Activated CD4-positive, alpha-beta T cell treated with anti-CD3 and anti-CD28 coated beads for 36 hours (primary cell): Measurements from ENCODE around the gene MRPL23. TPM values are rescaled to one million over a fixed set of nuclear protein-coding genes. Genes with fewer than 3 reads are reported as not detected.

Source experiments
- ATAC-seq: fragments of 200-7000 bp; cut with Tn5 transposase; one replicate; pipeline ENCODE4 v1.10.0; 2021; ENCODE audit warnings: mild to moderate bottlenecking, moderate library complexity
- CTCF ChIA-PET: fragments of 350-600 bp; sonication (Branson Sonifier 250); formaldehyde crosslinking; loops from one replicate; lab custom pipeline; 2021; ENCODE audit warnings: antibody characterized with exemption; lab: Charles Lee
- POLR2A ChIA-PET: fragments of 350-600 bp; sonication (Branson Sonifier 250); formaldehyde crosslinking; loops from one replicate; lab custom pipeline; 2021; ENCODE audit warnings: antibody characterized with exemption, inconsistent platforms; lab: Charles Lee
- DNase-seq: peaks from one replicate; pipeline ENCODE4 v3.0.0-alpha.2; 2020
- H3K27ac Mint-ChIP-seq: one replicate; pipeline ENCODE4 v1.8.0; 2021; ENCODE audit warnings: mixed read lengths
- H3K27me3 Mint-ChIP-seq: one replicate; pipeline ENCODE4 v1.8.0; 2021; ENCODE audit warnings: mixed read lengths
- H3K36me3 Mint-ChIP-seq: one replicate; pipeline ENCODE4 v1.8.0; 2021; ENCODE audit warnings: low read depth, mixed read lengths
- H3K4me1 Mint-ChIP-seq: one replicate; pipeline ENCODE4 v1.8.0; 2021; ENCODE audit warnings: mixed read lengths
- H3K4me3 Mint-ChIP-seq: one replicate; pipeline ENCODE4 v1.8.0; 2021; ENCODE audit warnings: mild to moderate bottlenecking, moderate library complexity, mixed read lengths
- H3K9me3 Mint-ChIP-seq: one replicate; pipeline ENCODE4 v1.8.0; 2021; ENCODE audit warnings: low read depth, mixed read lengths
- intact Hi-C, 2 experiments: fragments of 100-400 bp; cut with DNase I in 1 of 2; cut with micrococcal nuclease in 1 of 2; formaldehyde crosslinking; loops; one replicate each; pipeline versions ENCODE4 v1.14.2 to v1.15.1; 2022 to 2024; cut with DNase I, micrococcal nuclease
- total RNA-seq, 2 experiments: library from RNA; stranded (reverse); gene quantifications; one replicate each; pipeline ENCODE4 v1.2.3, GENCODE V29; 2021

The MRPL23 gene
- total RNA-seq, 2 experiments from 2014 or later = 106 to 137 TPM

DNA sequence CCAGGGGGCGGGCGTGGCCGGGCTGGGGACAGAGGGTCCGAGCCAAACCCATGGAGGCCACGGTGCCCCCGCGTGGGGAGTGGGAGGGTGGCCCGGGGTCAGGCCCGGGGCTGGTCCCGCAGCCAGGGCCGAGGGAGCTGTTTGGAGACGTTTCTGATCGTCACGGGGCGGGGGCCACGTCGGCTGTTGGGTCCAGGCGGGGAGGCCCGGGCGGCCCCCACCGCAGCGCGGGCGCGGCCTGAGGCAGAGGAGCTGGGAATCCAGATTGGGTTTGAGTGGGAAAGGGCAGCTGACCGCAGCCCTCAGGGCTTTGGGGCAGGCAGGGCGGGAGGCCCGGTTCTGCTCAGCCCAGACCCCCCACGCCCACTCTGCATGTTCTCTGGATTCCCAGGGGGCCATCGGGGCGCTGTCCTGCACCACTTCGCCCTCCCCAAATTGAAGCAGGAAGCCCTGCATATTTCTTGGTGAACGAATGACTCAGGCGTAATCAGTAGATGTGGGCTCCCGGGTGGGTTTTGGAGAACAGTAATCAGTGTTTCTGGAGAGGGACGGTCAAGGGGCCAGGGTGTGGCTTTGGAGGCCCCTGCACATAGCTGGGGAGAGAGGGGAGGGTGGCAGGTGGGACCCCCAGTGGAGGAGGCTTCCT is 583 bp downstream of the MRPL23 start:
- Mint-ChIP-seq H3K27me3 (no peaks in the 10 kb centered on the region), H3K4me1 (no peaks in the 10 kb centered on the region), H3K9me3 (no peaks in the 10 kb centered on the region), H3K27ac (no peak overlapping the region), H3K4me3 (no peak overlapping the region), H3K36me3 (no peaks in the 10 kb centered on the region)
- intact Hi-C loops = no loop called here
- ChIA-PET POLR2A (no interaction called here), CTCF (interaction anchor here (0.8 to 5.1 kb wide), 6 partner anchors 65 to 295 kb away, joined by 3 to 24 read pairs (median 5); no protein-coding TSS in a partner anchor)
- DNase-seq (no peak), ATAC-seq (peak; percentile 34)

DNA sequence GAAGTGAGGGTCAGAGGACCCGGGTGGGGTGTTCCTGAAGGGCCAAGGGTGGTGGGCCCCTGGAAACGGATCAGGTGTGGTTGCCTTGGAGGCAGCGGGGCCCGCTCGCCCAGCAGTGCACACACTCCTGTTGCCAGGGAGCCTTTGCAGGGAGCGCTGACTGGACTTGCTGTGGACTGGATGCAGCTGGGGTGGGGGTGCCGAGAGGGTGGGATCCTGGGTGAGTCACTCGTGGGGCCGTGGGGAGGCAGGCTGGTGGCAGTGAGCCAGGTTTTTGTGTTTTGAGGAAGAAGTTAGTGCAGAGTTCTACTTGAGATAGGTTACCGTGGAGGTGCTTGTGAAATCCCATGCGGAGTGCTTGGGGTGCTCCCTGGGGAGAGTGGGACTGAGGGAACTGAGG is 1.3 kb downstream of the MRPL23 start:
- Mint-ChIP-seq H3K27ac (no peak overlapping the region), H3K4me1 (no peaks in the 10 kb centered on the region), H3K36me3 (no peaks in the 10 kb centered on the region), H3K9me3 (no peaks in the 10 kb centered on the region), H3K4me3 (no peak overlapping the region), H3K27me3 (no peaks in the 10 kb centered on the region)
- DNase-seq (no peak), ATAC-seq (peak; percentile 15)
- CTCF ChIA-PET = interaction anchor here (0.8 to 5.1 kb wide), 8 partner anchors 52 to 296 kb away, joined by 3 to 24 read pairs (median 4); partner anchors contain the start of gene TNNI2
- intact Hi-C loops = no loop called here
- POLR2A ChIA-PET = no interaction called here

DNA sequence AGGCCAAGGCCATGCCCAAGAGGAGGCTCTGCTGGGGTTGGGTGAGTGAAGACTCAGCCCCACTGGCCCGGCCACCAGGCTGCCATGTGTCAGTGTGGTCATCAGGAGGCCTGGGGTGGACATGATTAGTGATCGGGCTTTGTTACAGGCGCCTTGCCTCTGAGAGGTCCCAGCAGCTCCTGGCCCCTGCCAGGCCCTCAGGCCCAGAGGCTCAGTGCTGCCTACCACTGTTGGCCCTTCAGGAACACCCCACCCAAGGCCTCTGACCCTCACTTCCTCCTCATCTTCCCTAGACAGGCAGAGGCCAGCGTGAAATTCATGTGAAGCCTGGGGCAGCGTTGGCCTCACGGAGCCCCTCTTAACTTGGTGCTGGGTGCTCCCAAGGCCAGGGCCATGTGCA is 2.2 kb downstream of the MRPL23 start:
- H3K27ac Mint-ChIP-seq = no peak overlapping the region
- H3K27me3 Mint-ChIP-seq = no peaks in the 10 kb centered on the region
- ATAC-seq (no peak), DNase-seq (no peak)
- no peaks in the 10 kb centered on the region for H3K4me1 Mint-ChIP-seq
- no peaks in the 10 kb centered on the region for H3K9me3 Mint-ChIP-seq
- H3K36me3 Mint-ChIP-seq = no peaks in the 10 kb centered on the region
- CTCF ChIA-PET = interaction anchor here (0.7 to 5.1 kb wide), 5 partner anchors 53 to 204 kb away, joined by 3 to 24 read pairs (median 4); partner anchors contain the start of gene TNNI2
- POLR2A ChIA-PET = no interaction called here
- H3K4me3 Mint-ChIP-seq = no peak overlapping the region
- intact Hi-C loops = no loop called here

DNA sequence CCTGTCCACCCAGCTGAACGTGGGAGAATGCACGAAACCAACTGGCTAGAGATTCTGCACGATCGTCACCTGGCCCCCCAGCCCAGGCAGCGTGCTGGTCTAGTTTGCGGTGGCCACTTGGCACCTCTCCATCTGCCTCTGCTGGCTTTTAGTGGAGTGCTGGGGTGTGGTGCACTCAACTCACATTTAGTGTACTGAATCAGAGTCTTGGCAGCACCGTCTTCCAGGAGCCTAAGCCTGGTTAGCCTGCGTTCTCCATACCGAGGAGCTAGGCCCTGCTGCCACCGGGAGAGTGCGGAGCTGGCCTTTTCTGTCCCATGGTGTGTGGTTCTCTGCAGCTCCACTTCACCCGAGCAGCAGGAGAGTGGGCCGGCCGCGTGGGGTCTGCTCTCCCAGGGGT is 2.8 kb downstream of the MRPL23 start:
- Mint-ChIP-seq H3K36me3 (no peaks in the 10 kb centered on the region), H3K9me3 (no peaks in the 10 kb centered on the region), H3K27me3 (no peaks in the 10 kb centered on the region), H3K4me1 (no peaks in the 10 kb centered on the region), H3K27ac (no peak overlapping the region), H3K4me3 (no peak overlapping the region)
- POLR2A ChIA-PET = no interaction called here
- ATAC-seq (no peak), DNase-seq (no peak)
- CTCF ChIA-PET = interaction anchor here (5.1 kb wide), 1 partner anchor 201 kb away, joined by 24 read pairs; no protein-coding TSS in a partner anchor
- intact Hi-C loops = no loop called here

DNA sequence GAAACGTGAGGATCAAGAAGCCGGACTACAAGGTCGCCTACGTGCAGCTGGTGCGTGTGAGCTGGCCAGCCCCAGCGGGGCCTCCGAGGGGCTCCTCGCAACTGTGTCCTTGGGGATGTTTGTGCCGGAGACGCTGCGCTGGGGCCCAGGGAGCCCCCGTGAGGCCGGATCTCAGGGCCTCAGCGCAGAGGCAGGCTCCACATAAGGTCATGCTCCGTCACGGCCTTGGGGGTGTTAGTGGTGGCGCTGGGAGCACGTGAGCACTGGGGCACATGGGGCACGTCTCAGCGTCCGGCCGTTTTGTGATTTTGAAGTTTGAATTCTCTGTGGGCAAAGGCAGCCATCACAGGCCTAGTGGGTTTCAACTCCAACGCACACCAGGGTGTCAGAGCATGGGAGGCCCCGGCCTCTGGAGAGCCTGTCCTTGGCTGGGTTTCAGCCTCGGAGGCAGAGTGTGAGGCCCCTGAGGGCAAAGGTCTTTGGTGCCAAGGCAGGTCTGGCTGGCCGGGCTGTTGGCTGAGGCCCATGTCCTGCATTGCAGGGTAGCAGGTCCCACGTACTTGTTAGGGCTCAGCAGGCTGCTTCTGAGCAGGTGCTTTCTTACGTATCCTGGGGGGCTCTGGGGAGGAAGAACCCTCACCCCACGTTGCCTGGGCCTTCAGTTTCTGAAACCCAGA is 5.8 kb downstream of the MRPL23 start:
- Mint-ChIP-seq H3K4me3 (no peak overlapping the region), H3K27ac (no peak overlapping the region), H3K36me3 (no peaks in the 10 kb centered on the region), H3K9me3 (no peaks in the 10 kb centered on the region), H3K27me3 (no peaks in the 10 kb centered on the region), H3K4me1 (no peaks in the 10 kb centered on the region)
- no peak for DNase-seq
- ChIA-PET CTCF (no interaction called here), POLR2A (no interaction called here)
- intact Hi-C loops = no loop called here
- ATAC-seq = no peak

DNA sequence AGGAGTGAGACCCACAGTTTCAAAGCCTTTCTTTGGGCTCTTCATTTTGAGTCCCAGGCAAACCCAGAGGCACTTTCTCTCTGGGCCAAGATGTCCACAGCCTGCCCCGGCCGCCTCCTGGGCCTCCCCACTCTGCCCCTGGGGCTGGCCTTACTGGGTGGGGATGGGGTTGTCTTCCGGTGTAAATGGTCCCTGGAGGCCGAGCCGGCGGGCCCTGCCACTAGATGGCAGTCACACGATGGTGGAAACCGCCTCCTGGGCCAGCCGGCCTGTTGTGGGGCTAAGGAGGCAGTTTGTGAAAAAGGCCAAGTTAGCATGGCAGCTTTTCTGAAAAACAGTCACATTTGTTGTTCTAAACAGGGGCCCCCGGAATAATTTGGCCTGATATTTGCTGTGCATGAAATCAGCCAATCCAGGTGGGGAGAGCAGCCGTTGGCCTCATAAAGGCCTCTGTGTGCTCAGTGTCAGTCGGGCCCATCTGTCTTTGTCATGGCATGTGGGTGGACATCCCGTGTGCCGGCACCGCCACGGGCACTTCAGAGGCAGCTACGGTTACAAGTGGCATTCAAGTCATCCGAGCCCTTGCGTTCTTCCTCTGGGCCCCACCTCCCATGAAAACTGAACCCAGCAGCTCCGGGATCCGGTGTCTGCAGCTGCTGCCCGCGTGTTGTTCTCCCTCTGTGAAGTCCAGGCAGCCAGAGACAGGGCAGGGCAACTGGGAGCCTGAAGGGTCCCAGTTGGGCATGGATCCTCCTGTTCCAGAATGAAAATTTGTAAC is 6.5 kb downstream of the MRPL23 start:
- H3K27ac Mint-ChIP-seq = no peak overlapping the region
- no peak overlapping the region for H3K4me3 Mint-ChIP-seq
- H3K4me1 Mint-ChIP-seq = no peaks in the 10 kb centered on the region

DNA sequence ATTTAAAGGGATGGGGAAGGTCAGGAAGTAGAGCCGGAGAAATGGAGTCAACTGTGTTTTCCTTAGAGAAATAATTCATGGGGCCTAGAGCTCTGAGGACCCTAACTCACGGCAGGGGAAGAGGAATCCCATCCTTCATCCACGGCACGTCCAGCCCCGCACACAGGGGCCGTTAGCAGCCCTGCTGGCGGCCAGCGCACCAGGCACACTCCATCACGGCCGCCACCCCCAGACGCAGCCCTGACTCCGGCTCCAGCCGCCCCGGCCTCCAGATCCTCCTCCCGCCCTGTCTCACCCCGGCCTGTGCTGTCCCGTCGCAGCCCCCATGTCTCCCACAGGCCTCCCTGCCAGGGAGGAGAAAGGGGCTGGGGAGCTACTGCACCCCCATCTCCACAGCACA is 11.2 kb downstream of the MRPL23 start:
- Mint-ChIP-seq H3K27me3 (no peaks in the 10 kb centered on the region), H3K36me3 (no peaks in the 10 kb centered on the region), H3K27ac (no peak overlapping the region), H3K4me1 (no peaks in the 10 kb centered on the region), H3K9me3 (no peaks in the 10 kb centered on the region), H3K4me3 (no peak overlapping the region)
- CTCF ChIA-PET = interaction anchor here (0.7 kb wide), 1 partner anchor 306 kb away, joined by 4 read pairs; no protein-coding TSS in a partner anchor
- POLR2A ChIA-PET = no interaction called here
- DNase-seq (no peak), ATAC-seq (no peak)
- intact Hi-C loops = no loop called here

More for the DNA sequence above, 6.5 kb downstream of the MRPL23 start:
- DNase-seq (peak; percentile 12), ATAC-seq (peak; percentile 64)
- no peaks in the 10 kb centered on the region for H3K27me3 Mint-ChIP-seq
- ChIA-PET CTCF (no interaction called here), POLR2A (no interaction called here)
- intact Hi-C loops = no loop called here
- no peaks in the 10 kb centered on the region for H3K36me3 Mint-ChIP-seq
- H3K9me3 Mint-ChIP-seq = no peaks in the 10 kb centered on the region

DNA sequence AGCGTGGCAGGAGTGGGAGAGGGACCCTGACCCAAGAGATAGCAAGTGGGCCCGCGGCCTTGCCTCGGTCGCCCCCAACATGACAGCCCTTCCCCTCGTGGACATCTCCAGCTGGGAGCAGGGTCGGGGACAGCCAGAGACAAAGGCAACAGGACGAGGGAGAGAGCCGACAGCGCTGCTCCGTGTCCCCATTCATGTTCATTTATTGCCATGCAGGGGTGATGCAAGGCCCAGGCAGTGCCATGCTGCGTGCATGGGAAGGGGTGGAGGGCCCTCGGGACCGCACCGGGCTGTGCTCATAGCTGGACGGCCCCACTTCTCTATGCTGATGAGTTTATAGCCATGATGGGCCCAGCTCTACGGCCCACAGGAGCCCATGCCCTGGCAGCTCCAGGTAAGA is 12.7 kb downstream of the MRPL23 start:
- ATAC-seq (no peak), DNase-seq (peak; percentile 1)
- Mint-ChIP-seq H3K27ac (no peak overlapping the region), H3K36me3 (no peaks in the 10 kb centered on the region), H3K9me3 (no peaks in the 10 kb centered on the region), H3K4me1 (no peaks in the 10 kb centered on the region), H3K4me3 (no peak overlapping the region), H3K27me3 (no peaks in the 10 kb centered on the region)
- CTCF ChIA-PET = no interaction called here
- intact Hi-C loops = no loop called here
- POLR2A ChIA-PET = no interaction called here

DNA sequence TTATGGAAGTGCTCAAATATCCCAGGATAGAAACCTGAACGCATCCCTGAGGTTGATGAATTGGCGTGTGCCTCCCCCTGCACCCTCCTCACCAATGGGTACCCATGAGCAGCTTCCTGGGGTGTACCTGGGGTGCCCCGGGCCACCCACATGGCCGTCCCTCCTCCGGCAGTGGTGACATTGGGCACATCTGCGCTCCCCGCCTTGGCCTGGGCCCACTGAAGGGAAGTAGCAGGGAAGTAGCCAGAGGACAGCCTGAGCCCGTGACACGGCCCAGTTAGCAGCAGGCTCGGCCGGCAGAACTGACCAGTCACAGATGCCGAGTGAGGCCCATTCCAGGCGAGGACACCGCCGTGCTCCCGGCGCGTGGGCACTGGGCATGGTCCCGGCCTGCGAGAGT is 16.7 kb downstream of the MRPL23 start:
- ChIA-PET POLR2A (no interaction called here), CTCF (no interaction called here)
- no peaks in the 10 kb centered on the region for H3K27me3 Mint-ChIP-seq
- DNase-seq (no peak), ATAC-seq (no peak)
- H3K9me3 Mint-ChIP-seq = no peaks in the 10 kb centered on the region
- no peaks in the 10 kb centered on the region for H3K4me1 Mint-ChIP-seq
- H3K36me3 Mint-ChIP-seq = no peaks in the 10 kb centered on the region
- H3K4me3 Mint-ChIP-seq = no peak overlapping the region
- intact Hi-C loops = no loop called here
- H3K27ac Mint-ChIP-seq = no peak overlapping the region

DNA sequence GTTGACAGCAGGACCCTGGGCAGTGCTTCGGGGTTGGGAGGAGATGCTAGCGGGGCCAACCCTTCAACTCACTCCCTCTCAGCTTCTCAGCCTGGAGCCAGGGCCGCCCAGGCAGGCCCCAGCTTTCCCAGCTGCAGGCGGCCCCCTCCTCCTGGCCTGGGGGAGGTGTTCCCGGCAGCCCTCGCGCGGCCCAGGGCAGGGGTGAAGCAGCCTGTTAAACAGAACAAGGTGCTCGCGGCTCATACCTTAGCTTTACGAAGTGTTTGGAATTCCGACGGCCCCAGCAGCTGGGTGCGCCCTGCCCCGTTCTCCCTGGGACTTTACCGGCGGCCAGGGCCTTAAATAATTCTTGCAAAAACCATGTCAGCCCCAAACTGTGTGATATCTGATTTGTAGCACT is 17.2 kb downstream of the MRPL23 start:
- Mint-ChIP-seq H3K9me3 (no peaks in the 10 kb centered on the region), H3K27ac (no peak overlapping the region), H3K27me3 (no peaks in the 10 kb centered on the region), H3K36me3 (no peaks in the 10 kb centered on the region), H3K4me3 (no peak overlapping the region), H3K4me1 (no peaks in the 10 kb centered on the region)
- ATAC-seq = no peak
- intact Hi-C loops = no loop called here
- POLR2A ChIA-PET = no interaction called here
- no peak for DNase-seq
- CTCF ChIA-PET = no interaction called here

DNA sequence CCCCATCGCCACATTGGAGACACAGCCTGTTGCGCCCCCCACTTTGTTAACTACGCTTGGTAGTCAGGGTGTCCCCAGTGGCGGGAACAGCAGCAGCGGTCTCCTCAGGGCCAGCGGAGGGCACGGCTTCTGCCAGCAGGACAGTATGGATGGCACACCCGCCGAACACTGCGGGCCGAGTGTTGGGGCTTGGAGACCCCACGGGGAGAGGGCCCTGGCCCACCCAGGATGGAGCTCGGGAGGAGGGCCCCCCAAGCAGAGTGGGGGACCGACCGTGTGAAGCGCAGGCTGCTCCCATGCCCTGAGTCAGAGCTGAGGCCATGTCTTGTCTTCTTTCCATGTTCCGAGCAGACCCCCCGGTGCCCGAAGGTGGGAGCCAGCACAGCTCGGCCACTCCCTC is 17.8 kb downstream of the MRPL23 start:
- H3K36me3 Mint-ChIP-seq = no peaks in the 10 kb centered on the region
- DNase-seq (no peak), ATAC-seq (no peak)
- CTCF ChIA-PET = interaction anchor here (1.0 kb wide), 1 partner anchor 83 kb away, joined by 3 read pairs; no protein-coding TSS in a partner anchor
- no peak overlapping the region for H3K27ac Mint-ChIP-seq
- H3K9me3 Mint-ChIP-seq = no peaks in the 10 kb centered on the region
- H3K27me3 Mint-ChIP-seq = no peaks in the 10 kb centered on the region
- H3K4me1 Mint-ChIP-seq = no peaks in the 10 kb centered on the region
- POLR2A ChIA-PET = no interaction called here
- intact Hi-C loops = no loop called here
- H3K4me3 Mint-ChIP-seq = no peak overlapping the region
